D721Med (cell line): ENCODE data around the gene UBE2G1.

Source experiments
- DNase-seq: peaks from one replicate; pipeline ENCODE4 v3.0.0; 2011; ENCODE audit warnings: low spot score; ENCODE audit not compliant: insufficient read length
- FAIRE-seq: peaks from 2 replicates; lab custom pipeline; 2011; peaks lifted over from hg19 to GRCh38; lab: Jason Lieb, UNC
- CTCF ChIP-seq: IDR thresholded peaks from 2 replicates; pipeline ENCODE4 v1.5.1; 2012; ENCODE audit warnings: mild to moderate bottlenecking, control low read depth; ENCODE audit not compliant: insufficient read depth; ENCODE audit errors: missing control alignments

UBE2G1 gene

GRCh38 chr17:4344926-4345325 is 21.5 kb downstream of the UBE2G1 start:
- TF ChIP-seq CTCF = no peak
- FAIRE-seq = no peak
- no peak for DNase-seq

GRCh38 chr17:4342535-4342934 is 23.9 kb downstream of the UBE2G1 start:
- DNase-seq = no peak
- FAIRE-seq = no peak
- no peak for TF ChIP-seq CTCF

DNA sequence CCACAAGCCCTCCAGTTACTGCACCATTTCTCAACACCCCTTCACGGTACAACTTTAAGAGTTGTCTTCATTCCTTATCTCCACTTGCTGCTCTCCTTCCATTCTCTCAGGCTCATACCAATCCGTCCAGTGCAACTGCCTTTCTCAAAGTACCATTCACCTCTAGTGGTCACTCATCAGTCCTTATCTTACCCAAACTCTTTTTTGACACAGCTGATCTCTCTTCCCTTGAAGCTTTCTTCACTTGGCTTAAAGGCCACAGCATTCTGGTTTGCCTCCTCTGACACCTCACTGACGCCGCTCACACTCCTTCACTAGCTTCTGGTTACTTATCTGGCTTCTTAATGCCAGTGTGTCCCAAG is 24.9 kb downstream of the UBE2G1 start:
- DNase-seq (no peak), FAIRE-seq (no peak)
- TF ChIP-seq CTCF = no peak

DNA sequence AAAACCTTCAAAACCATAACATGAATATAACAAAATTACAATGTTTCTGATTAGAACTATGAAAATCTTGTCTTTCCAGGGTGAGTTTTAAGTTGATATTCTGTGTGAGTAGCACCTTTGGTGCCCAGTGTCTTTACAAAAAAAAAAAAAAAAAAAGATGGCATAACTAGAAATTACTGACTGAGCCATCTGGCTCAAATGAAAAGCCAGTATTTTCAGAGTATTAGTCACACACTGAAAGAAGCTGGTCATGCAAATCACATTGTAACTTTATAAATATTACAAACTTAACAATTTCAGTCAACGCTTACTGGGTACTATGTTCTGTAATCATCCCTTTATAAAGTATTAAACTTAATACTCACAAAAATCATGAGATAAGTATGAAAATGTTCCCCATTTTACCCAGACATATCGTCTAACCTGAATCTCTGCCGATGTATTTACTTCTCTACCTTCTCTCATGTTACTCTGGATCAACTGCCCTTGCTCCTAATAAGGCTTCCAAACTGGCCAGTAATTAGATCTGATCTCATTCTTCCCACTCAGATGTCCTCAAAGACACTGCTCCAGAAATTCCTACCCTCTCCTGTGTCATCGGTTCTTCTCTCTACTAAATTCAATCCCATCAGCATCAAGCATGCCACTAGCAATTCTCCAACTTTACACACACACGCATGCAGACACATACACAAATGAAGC is 25.4 kb downstream of the UBE2G1 start:
- no peak for FAIRE-seq
- no peak for TF ChIP-seq CTCF
- no peak for DNase-seq

DNA sequence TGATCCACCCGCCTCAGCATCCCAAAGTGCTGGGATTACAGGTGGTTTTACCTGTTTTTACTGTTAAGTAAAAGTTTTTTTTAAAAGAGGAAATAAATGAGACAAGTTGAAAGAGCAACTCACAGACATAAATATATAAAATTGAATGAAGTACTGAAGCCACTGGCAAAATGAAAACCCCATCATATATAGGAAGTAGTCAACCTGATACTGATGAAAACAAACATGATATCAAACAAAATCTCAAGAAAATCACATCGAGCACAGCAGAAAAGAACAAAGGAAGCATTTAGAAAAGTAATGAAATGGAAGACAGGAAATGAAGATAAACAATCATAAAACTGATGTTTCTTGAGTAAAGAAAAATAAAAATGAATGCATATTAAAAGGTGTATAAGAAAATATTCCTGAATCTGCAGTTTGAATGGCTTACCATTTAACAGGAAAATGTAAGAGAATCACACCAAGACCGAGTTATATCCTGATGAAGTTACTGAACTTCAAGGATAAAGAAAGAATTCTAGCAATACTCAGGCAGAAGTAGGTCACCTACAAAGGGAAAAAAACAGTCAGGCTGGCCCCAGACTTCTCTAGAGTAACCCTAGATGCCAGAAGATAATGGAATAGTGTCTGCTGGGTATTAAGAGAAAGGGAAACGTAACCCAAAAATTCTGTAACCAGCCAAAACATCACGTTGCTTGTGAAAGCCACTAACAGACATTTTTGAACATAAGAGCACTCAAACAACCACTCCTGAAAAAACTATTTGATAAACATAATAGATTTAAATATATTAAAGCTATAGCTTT is 31.5 kb downstream of the UBE2G1 start:
- DNase-seq (no peak), FAIRE-seq (no peak)
- no peak for TF ChIP-seq CTCF

GRCh38 chr17:4334332-4334731 is 32.1 kb downstream of the UBE2G1 start:
- no peak for DNase-seq
- no peak for TF ChIP-seq CTCF
- no peak for FAIRE-seq

GRCh38 chr17:4333041-4333440 is 33.4 kb downstream of the UBE2G1 start:
- FAIRE-seq (no peak), DNase-seq (no peak)
- TF ChIP-seq CTCF = no peak
